ENCODE data around the gene MYH4.

DNA sequence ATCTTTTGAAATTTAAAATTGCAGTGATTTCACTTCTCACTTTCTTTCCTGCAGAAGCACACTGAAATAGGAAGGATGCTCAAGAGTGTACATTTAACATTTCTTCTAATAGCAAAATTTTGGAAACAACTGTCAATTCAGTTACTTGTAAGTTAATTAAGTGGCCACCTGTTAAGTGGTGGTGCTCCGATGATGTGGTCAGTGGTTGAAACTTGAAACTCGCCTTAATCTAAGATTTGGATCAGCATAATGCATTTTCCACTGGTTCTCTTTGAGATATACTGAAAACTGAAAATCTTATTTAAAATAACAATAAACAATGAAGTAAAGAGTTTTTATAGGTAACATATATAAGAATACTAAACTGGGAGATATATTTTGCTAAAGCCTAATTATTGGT lies 40.6 kb downstream of the MYH4 start:
- TF ChIP-seq ZNF396 (CRISPR knock-in tag; IDR thresholded peaks at IDR 0.05; ENCODE audit: borderline replicate concordance) = no peak
- TF ChIP-seq, protein P1, sequence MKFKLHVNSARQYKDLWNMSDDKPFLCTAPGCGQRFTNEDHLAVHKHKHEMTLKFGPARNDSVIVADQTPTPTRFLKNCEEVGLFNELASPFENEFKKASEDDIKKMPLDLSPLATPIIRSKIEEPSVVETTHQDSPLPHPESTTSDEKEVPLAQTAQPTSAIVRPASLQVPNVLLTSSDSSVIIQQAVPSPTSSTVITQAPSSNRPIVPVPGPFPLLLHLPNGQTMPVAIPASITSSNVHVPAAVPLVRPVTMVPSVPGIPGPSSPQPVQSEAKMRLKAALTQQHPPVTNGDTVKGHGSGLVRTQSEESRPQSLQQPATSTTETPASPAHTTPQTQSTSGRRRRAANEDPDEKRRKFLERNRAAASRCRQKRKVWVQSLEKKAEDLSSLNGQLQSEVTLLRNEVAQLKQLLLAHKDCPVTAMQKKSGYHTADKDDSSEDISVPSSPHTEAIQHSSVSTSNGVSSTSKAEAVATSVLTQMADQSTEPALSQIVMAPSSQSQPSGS (CRISPR knock-in tag; IDR thresholded peaks at IDR 0.05; ENCODE audit: borderline replicate concordance, low read depth) = no peak
- TF ChIP-seq ZNF263 (CRISPR knock-in tag; IDR thresholded peaks at IDR 0.05; ENCODE audit: low read depth) = no peak
- no peak for TF ChIP-seq SMAD3 (CRISPR knock-in tag; IDR thresholded peaks at IDR 0.05; ENCODE audit: borderline replicate concordance)
- TF ChIP-seq, protein P2, sequence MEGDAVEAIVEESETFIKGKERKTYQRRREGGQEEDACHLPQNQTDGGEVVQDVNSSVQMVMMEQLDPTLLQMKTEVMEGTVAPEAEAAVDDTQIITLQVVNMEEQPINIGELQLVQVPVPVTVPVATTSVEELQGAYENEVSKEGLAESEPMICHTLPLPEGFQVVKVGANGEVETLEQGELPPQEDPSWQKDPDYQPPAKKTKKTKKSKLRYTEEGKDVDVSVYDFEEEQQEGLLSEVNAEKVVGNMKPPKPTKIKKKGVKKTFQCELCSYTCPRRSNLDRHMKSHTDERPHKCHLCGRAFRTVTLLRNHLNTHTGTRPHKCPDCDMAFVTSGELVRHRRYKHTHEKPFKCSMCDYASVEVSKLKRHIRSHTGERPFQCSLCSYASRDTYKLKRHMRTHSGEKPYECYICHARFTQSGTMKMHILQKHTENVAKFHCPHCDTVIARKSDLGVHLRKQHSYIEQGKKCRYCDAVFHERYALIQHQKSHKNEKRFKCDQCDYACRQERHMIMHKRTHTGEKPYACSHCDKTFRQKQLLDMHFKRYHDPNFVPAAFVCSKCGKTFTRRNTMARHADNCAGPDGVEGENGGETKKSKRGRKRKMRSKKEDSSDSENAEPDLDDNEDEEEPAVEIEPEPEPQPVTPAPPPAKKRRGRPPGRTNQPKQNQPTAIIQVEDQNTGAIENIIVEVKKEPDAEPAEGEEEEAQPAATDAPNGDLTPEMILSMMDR (IDR thresholded peaks at IDR 0.05) = no peak
- TF ChIP-seq, protein P3, sequence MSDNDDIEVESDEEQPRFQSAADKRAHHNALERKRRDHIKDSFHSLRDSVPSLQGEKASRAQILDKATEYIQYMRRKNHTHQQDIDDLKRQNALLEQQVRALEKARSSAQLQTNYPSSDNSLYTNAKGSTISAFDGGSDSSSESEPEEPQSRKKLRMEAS (CRISPR knock-in tag; IDR thresholded peaks at IDR 0.05) = no peak

Data from WTC11 (cell line).